Ishikawa (cell line): ENCODE measurements around the gene TOP2A.

Experiments used
- EGR1 ChIP-seq: IDR thresholded peaks from 2 replicates; pipeline ENCODE4 v1.6.1; 2012
- EP300 ChIP-seq: IDR thresholded peaks from 2 replicates; pipeline ENCODE4 v1.6.1; 2012; ENCODE audit warnings: borderline replicate concordance
- FOXM1 ChIP-seq: IDR thresholded peaks from 2 replicates; pipeline ENCODE4 v1.6.1; 2012; ENCODE audit warnings: low read depth, borderline replicate concordance
- MAX ChIP-seq: IDR thresholded peaks from 2 replicates; pipeline ENCODE4 v1.6.1; 2012
- RAD21 ChIP-seq: IDR thresholded peaks from 2 replicates; pipeline ENCODE4 v1.6.1; 2012; ENCODE audit warnings: low read depth
- REST ChIP-seq: IDR thresholded peaks from 2 replicates; pipeline ENCODE4 v1.6.1; 2012; ENCODE audit warnings: low read depth, mild to moderate bottlenecking
- TEAD4 ChIP-seq: IDR thresholded peaks from 2 replicates; pipeline ENCODE4 v1.6.1; 2012
- YY1 ChIP-seq: IDR thresholded peaks from 2 replicates; pipeline ENCODE4 v1.6.1; 2012; ENCODE audit warnings: low read depth

GRCh38 chr17:40350689-40351358 is 66.9 kb downstream of the TOP2A start:
- no peak for TF ChIP-seq MAX
- TF ChIP-seq EGR1: no peak
- no peak for TF ChIP-seq FOXM1
- TF ChIP-seq EP300: no peak
- TF ChIP-seq YY1: no peak
- no peak for TF ChIP-seq REST
- no peak for TF ChIP-seq RAD21
- TF ChIP-seq TEAD4: no peak
